ENCODE data around the gene JMJD1C. TPM values are rescaled to one million over a fixed set of nuclear protein-coding genes. Genes with fewer than 3 reads are reported as not detected.

The JMJD1C gene, protein sequence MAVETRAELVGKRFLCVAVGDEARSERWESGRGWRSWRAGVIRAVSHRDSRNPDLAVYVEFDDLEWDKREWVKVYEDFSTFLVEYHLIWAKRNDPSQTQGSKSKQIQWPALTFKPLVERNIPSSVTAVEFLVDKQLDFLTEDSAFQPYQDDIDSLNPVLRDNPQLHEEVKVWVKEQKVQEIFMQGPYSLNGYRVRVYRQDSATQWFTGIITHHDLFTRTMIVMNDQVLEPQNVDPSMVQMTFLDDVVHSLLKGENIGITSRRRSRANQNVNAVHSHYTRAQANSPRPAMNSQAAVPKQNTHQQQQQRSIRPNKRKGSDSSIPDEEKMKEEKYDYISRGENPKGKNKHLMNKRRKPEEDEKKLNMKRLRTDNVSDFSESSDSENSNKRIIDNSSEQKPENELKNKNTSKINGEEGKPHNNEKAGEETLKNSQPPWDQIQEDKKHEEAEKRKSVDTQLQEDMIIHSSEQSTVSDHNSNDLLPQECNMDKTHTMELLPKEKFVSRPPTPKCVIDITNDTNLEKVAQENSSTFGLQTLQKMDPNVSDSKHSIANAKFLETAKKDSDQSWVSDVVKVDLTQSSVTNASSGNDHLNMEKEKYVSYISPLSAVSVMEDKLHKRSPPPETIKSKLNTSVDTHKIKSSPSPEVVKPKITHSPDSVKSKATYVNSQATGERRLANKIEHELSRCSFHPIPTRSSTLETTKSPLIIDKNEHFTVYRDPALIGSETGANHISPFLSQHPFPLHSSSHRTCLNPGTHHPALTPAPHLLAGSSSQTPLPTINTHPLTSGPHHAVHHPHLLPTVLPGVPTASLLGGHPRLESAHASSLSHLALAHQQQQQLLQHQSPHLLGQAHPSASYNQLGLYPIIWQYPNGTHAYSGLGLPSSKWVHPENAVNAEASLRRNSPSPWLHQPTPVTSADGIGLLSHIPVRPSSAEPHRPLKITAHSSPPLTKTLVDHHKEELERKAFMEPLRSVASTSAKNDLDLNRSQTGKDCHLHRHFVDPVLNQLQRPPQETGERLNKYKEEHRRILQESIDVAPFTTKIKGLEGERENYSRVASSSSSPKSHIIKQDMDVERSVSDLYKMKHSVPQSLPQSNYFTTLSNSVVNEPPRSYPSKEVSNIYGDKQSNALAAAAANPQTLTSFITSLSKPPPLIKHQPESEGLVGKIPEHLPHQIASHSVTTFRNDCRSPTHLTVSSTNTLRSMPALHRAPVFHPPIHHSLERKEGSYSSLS (N-terminal part only)
- 19.1 to 26.6 TPM (median 20.9 TPM) in 5 replicates for total RNA-seq (2022; extraction: Qiagen RNA extraction)

DNA sequence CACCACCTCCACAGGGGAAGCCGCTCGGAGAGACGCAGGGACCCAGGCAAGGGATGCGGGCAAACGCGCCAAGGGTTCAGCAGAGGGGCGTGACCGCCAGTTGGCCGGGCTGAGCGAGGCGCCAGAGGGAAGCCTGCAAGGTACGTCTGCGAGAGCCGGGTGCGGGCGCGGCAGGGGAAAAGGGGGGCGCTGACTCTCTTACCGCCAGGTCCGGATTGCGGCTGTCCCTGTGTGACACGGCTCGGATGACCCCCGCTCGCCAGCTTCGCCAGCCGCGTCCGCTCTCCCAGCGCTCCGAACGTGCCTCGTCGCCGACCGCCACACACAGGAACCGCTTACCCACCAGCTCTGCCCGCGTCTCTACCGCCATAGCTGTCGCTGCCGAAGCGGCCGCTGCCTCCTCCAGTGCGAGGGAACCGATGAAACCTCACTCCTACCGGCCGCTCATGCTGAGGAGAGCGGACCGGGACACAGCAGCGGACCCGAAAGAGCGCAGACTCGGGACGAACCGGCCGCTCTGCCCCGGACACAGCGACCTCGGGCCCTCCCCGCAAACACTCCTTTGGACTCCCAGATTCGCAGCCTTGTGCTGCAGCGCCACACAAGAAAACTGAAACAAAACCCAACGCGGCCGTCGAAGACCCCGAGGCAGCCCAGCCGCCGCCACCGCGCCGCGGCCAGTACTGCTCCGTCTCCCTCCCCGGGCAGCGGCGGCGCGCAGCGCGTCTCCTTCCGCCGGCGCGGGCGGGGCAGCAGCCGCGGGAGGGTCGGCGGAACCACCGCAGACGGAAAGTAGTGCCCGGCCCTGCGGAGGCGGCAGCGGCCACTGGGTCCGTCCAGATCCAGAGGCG is at the start of gene JMJD1C:
JMJD1C (minus strand) TSS at position 685 of the 851 bp plus-strand sequence; CDS start at position 370, 315 bp downstream.

DNA sequence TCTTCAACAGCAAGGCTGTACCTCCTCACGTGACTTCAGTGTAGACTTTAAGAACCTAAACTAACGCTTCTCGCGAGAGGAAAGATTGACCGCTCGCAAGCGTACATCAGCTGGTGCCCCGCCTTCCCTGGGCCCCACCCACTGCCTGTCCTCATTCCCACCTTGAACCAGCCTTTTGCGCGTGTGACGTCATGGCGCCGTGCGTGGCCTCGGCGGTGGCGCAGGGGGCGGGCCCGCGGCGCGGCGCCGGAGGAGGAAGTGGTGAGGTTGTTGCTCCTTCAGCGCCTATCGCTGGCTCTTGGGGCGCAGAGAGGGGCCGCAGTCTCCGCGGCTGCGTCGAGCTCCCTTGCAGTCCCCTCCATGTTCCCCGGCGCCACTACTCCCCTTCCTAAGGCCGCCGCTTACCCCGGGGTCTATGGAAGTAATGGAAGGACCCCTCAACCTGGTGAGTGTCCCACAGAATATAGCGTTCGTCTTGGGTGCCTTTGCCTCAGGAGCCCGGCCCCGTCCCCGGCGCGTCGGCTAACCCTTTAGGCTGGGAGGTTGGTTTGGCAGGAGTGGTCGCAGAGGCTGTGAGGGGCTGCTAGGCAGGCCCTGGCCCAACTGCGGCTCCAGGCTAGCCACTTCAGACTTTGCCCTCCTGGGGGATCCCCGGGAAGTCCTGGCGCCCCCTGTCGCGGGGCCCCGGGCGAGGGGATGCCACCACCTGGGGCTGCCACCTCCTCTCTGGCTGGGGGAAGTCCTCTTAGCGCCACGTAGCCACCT is 332.5 kb downstream of the JMJD1C start, which contains the start of gene NRBF2:
NRBF2 (plus strand) TSS at position 273 of the 765 bp plus-strand sequence; CDS start at position 416, 143 bp downstream.

Other genes with a start within 250 kb of the JMJD1C start
- gene REEP3, start 55.4 kb upstream of the JMJD1C start, total RNA-seq (2022; extraction: Qiagen RNA extraction): 15.0 to 19.6 TPM (median 16.9 TPM) in 5 replicates